Measurements from ENCODE around the gene NCKAP1. TPM values are rescaled to one million over a fixed set of nuclear protein-coding genes. Genes with fewer than 3 reads are reported as not detected.
"Not testable (repeated sequence)": the region's sequence is repeated elsewhere in the genome, so short reads cannot be mapped to it uniquely, and the experiment has no call there.

The NCKAP1 gene
- total and polyA plus RNA-seq, 7 donors, result 39.6 to 206 (median 160) TPM

DNA sequence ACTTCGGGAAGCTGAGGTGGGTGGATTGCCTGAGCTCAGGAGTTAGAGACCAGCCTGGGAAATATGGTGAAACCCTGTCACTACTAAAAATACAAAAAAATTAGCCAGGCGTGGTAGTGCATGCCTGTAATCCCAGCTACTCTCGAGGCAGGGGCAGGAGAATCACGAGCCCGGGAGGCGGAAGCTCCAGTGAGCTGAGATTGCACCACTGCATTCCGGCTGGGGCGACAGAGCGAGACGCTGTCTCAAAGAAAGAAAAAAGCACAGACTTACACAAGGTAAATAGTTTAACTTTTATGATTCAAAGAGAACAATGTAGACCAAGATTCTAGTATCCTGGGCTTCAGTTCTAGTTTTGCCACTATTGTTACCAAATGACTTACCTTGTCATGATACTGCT, 37.4 kb downstream of the NCKAP1 start:
- intact Hi-C loops (cut with DNase I), result no loop called here
- H3K36me3 ChIP-seq, result peaks cover 0 to 50% (median 8%) of the 10 kb centered on the region in 4 donors
- 94% methylated on average over 10 of the region's 10 CpGs for WGBS, 2 donors
- no peaks in the 10 kb centered on the region for H3K9me3 ChIP-seq
- TF ChIP-seq, protein P1, sequence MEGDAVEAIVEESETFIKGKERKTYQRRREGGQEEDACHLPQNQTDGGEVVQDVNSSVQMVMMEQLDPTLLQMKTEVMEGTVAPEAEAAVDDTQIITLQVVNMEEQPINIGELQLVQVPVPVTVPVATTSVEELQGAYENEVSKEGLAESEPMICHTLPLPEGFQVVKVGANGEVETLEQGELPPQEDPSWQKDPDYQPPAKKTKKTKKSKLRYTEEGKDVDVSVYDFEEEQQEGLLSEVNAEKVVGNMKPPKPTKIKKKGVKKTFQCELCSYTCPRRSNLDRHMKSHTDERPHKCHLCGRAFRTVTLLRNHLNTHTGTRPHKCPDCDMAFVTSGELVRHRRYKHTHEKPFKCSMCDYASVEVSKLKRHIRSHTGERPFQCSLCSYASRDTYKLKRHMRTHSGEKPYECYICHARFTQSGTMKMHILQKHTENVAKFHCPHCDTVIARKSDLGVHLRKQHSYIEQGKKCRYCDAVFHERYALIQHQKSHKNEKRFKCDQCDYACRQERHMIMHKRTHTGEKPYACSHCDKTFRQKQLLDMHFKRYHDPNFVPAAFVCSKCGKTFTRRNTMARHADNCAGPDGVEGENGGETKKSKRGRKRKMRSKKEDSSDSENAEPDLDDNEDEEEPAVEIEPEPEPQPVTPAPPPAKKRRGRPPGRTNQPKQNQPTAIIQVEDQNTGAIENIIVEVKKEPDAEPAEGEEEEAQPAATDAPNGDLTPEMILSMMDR (IDR thresholded peaks at IDR 0.05), result no peak
- no peak for TF ChIP-seq POLR2A (IDR thresholded peaks at IDR 0.05)
- no peak for TF ChIP-seq EP300 (IDR thresholded peaks at IDR 0.05)
- no peaks in the 10 kb centered on the region for H3K27me3 ChIP-seq
- DNase-seq, result no peak
- no peak overlapping the region for H3K4me3 ChIP-seq
- peaks cover 0 to 16% (median 10%) of the 10 kb centered on the region in 4 donors for H3K4me1 ChIP-seq
- H3K27ac ChIP-seq, result no peak overlapping the region

DNA sequence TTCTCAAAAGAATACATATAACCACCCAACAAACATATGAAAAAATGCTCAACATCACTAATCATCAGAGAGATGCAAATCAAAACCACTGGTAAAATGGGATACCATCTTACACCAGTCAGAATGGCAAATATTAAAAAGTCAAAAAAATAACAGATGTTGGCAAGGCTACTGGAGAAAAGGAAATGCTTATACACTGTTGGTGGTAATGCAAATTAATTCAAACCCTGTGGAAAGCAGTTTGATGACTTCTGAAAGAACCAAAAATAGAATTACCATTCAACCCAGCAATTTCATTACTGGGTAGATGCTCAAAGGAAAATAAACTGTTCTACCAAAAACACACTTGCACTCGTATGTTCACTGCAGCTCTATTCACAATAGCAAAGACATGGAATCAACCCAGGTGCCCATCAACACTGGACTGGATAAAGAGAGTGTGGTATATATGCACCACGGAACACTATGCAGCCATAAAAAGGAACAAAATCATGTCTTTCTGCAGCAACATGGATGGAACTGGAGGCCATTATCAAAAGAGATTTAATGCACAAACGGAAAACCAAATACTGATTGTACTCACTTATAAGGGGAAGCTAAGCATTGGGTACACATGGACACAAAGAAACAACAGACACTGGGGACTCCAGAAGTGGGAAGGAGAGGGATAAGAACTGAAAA, 38.8 kb downstream of the NCKAP1 start:
- Histone ChIP-seq H3K27me3 (no peaks in the 10 kb centered on the region), H3K4me1 (peaks cover 0 to 7% (median under 1%) of the 10 kb centered on the region in 4 donors), H3K4me3 (no peak overlapping the region), H3K36me3 (peaks cover 0 to 63% (median 8%) of the 10 kb centered on the region in 4 donors), H3K27ac (no peak overlapping the region), H3K9me3 (no peaks in the 10 kb centered on the region)
- DNase-seq, result no peak
- WGBS, 2 donors, result 94 to 96% methylated on average over 3 of the region's 3 CpGs
- TF ChIP-seq POLR2A (IDR thresholded peaks at IDR 0.05) (no peak), POLR2AphosphoS5 (IDR thresholded peaks at IDR 0.05) (no peak), EP300 (IDR thresholded peaks at IDR 0.05) (no peak)
- TF ChIP-seq, protein P1 (IDR thresholded peaks at IDR 0.05), result no peak
- intact Hi-C loops (cut with DNase I), result no loop called here

DNA sequence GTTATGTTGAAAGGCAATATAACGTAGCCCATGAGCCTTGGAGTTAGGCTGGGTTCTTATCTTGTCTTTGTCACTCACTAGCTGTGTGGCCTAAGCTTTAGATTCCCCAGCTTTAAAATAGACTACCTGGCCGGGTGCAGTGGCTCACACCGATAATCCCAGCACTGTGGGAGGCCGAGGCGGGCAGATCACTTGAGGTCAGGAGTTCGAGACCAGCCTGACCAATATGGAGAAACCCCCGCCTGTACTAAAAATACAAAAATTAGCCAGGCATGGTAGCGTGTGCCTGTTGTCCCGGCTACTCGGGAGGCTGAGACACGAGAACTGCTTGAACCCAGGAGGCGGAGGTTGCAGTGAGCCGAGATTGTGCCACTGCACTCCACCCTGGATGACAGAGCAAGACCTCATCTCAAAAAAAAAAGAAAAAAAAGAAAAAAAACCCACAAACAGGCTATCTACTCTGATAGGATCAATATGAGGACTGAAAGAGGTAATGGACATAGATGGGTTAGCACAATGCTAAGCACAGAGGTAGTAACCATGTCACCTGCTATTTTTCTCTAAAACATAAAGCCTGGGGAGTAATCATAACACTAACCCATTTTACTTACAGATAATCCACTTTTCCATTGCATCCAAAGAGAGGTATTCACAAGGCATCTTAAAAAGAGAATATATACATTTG, 43.9 kb downstream of the NCKAP1 start:
- H3K36me3 ChIP-seq, result peaks cover 0 to 59% (median 14%) of the 10 kb centered on the region in 4 donors
- no peak for DNase-seq
- 94 to 97% methylated on average over 13 of the region's 13 CpGs for WGBS, 2 donors

DNA sequence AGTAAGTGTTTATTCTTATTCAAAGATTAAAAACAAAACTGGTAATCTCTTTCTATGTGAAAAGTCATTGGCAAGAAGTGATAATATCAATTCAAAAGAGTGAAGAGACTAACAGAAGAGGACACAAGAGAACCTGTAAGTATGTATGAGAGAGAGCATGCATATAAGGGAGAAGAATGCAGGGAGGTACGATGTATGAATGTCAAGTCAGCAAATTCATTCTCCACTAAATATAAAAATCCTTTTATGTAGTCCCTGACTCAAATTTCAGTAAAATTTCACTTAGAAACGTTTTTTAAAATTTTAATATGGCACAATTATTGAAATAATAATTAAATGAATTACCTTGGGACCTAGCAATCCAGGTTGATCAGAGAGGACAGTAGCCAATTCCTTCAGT, 55.3 kb downstream of the NCKAP1 start:
- no peak for DNase-seq
- Histone ChIP-seq H3K36me3 (peaks cover 0 to 89% (median 15%) of the 10 kb centered on the region in 4 donors), H3K4me1 (peaks cover 0 to 10% (median 2%) of the 10 kb centered on the region in 4 donors), H3K27ac (peak overlapping the region in 2 of 4 donors; percentile 3 to 7), H3K9me3 (no peaks in the 10 kb centered on the region), H3K27me3 (no peaks in the 10 kb centered on the region), H3K4me3 (no peak overlapping the region)
- intact Hi-C loops (cut with DNase I), result no loop called here
- no peak for TF ChIP-seq POLR2AphosphoS5 (IDR thresholded peaks at IDR 0.05)
- TF ChIP-seq, protein P1 (IDR thresholded peaks at IDR 0.05), result no peak
- TF ChIP-seq POLR2A (IDR thresholded peaks at IDR 0.05), result no peak
- TF ChIP-seq EP300 (IDR thresholded peaks at IDR 0.05), result no peak
- WGBS, 2 donors, result 55 to 61% methylated on average over 2 of the region's 2 CpGs

More for the DNA sequence above, 43.9 kb downstream of the NCKAP1 start:
- intact Hi-C loops (cut with DNase I), result no loop called here
- no peaks in the 10 kb centered on the region for H3K9me3 ChIP-seq
- no peaks in the 10 kb centered on the region for H3K4me1 ChIP-seq
- no peak overlapping the region for H3K27ac ChIP-seq
- no peak overlapping the region for H3K4me3 ChIP-seq
- H3K27me3 ChIP-seq, result no peaks in the 10 kb centered on the region
- TF ChIP-seq POLR2A (IDR thresholded peaks at IDR 0.05) (no peak), EP300 (IDR thresholded peaks at IDR 0.05) (no peak), POLR2AphosphoS5 (IDR thresholded peaks at IDR 0.05) (no peak)
- TF ChIP-seq, protein P1 (IDR thresholded peaks at IDR 0.05), result no peak

DNA sequence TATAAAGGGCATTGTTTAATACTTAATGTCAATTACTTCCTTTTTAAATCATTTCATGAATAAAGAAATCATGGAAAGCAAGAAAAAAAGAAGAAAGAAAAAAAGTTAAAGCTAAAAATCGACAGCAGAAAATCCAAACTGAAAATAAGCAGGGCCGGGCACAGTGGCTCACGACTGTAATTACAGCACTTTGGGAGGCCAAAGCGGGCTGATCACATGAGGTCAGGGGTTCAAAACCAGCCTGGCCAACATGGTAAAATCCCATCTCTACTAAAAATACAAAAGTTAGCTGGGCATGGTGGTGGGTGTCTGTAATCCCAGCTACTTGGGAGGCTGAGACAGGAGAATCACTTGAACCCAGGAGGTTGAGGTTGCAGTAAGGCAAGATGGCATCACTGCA, 56.8 kb downstream of the NCKAP1 start:
- H3K27me3 ChIP-seq; H3K4me3 ChIP-seq; intact Hi-C loops (cut with DNase I); H3K27ac ChIP-seq; H3K9me3 ChIP-seq; DNase-seq: not testable (repeated sequence)
- 78 to 86% methylated on average over 4 of the region's 4 CpGs for WGBS, 2 donors
- H3K36me3 ChIP-seq, result peaks cover 0 to 90% (median 20%) of the 10 kb centered on the region in 4 donors
- H3K4me1 ChIP-seq, result peaks cover 0 to 10% (median 2%) of the 10 kb centered on the region in 4 donors

Data from sigmoid colon (tissue), 7 donors.